ENCODE measurements around the gene GGCT.

DNA sequence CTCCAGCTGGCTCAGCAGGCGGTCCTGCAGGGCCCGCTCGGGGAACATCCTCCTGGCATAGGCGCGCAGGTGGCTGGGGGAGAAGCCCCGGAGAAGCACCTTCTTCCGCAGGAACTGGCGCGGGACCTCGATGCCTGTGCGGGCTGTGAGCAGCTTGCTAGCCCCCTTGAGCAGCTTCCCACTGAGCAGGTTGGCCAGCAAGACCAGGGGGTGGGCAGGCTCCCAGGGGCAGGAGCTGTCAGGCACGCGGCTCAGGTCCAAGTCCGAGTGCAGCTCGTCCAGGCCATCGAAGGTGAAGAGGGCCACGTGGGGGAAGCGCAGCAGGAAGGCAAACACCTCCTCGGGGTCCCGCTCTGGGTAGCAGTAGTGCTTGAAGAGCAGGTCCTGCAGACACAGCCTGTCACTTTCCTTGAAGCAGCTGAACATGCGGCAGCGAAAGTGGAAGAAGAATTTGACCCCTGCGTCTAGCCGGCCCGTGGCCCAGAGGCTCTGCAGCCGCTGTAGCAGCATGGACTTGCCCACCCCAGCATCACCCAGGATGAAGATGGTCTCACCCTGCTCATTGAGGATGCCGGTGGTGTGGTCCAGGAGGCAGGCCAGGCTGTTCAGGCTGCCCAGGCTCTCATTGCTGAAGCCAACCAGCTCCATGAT, 52.2 kb downstream of the GGCT start:
- no peak for TF ChIP-seq POLR2A (IDR thresholded peaks at IDR 0.05)
- TF ChIP-seq, protein P1, sequence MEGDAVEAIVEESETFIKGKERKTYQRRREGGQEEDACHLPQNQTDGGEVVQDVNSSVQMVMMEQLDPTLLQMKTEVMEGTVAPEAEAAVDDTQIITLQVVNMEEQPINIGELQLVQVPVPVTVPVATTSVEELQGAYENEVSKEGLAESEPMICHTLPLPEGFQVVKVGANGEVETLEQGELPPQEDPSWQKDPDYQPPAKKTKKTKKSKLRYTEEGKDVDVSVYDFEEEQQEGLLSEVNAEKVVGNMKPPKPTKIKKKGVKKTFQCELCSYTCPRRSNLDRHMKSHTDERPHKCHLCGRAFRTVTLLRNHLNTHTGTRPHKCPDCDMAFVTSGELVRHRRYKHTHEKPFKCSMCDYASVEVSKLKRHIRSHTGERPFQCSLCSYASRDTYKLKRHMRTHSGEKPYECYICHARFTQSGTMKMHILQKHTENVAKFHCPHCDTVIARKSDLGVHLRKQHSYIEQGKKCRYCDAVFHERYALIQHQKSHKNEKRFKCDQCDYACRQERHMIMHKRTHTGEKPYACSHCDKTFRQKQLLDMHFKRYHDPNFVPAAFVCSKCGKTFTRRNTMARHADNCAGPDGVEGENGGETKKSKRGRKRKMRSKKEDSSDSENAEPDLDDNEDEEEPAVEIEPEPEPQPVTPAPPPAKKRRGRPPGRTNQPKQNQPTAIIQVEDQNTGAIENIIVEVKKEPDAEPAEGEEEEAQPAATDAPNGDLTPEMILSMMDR (IDR thresholded peaks at IDR 0.05): no peak

Data from testis (tissue), 2 donors.